Activated B cell treated with CpG ODN at 0.5 μM for 24 hours (primary cell): ENCODE measurements around the gene HMCN1. TPM values are rescaled to one million over a fixed set of nuclear protein-coding genes. Genes with fewer than 3 reads are reported as not detected.

Source experiments
- ATAC-seq: fragments of 200-7000 bp; cut with Tn5 transposase; one replicate; pipeline ENCODE4 v1.10.0; 2021; ENCODE audit warnings: low read depth, mild to moderate bottlenecking, moderate library complexity
- CTCF ChIA-PET: fragments of 350-600 bp; sonication (Branson Sonifier 250); formaldehyde crosslinking; loops from one replicate; lab custom pipeline; 2021; ENCODE audit warnings: antibody characterized with exemption; lab: Charles Lee
- POLR2A ChIA-PET: fragments of 350-600 bp; sonication (Branson Sonifier 250); formaldehyde crosslinking; loops from one replicate; lab custom pipeline; 2021; ENCODE audit warnings: antibody characterized with exemption; lab: Charles Lee
- DNase-seq: peaks from one replicate; pipeline ENCODE4 v3.0.0; 2022
- H3K27ac Mint-ChIP-seq: one replicate; pipeline ENCODE4 v1.8.0; 2020; ENCODE audit warnings: mixed read lengths
- H3K27me3 Mint-ChIP-seq: one replicate; pipeline ENCODE4 v1.8.0; 2021; ENCODE audit warnings: mixed read lengths
- H3K36me3 Mint-ChIP-seq: one replicate; pipeline ENCODE4 v1.8.0; 2021; ENCODE audit warnings: low read depth, mixed read lengths
- H3K4me1 Mint-ChIP-seq: one replicate; pipeline ENCODE4 v1.8.0; 2021; ENCODE audit warnings: mixed read lengths
- H3K4me3 Mint-ChIP-seq: one replicate; pipeline ENCODE4 v1.8.0; 2020; ENCODE audit warnings: mild to moderate bottlenecking, mixed read lengths
- H3K9me3 Mint-ChIP-seq: one replicate; pipeline ENCODE4 v1.8.0; 2020; ENCODE audit warnings: mixed read lengths
- CTCF ChIP-seq: fragments of 200-600 bp; IDR thresholded peaks from one replicate; pipeline ENCODE4 v1.8.0; 2022; ENCODE audit warnings: antibody characterized with exemption, mild to moderate bottlenecking
- intact Hi-C: fragments of 100-400 bp; cut with micrococcal nuclease; formaldehyde crosslinking; loops from one replicate; pipeline ENCODE4 v1.15.1; 2024
- total RNA-seq: library from RNA; stranded (reverse); gene quantifications from 2 replicates; pipeline ENCODE4 v1.2.3, GENCODE V29; 2022

HMCN1 gene
- total RNA-seq, 1 donor from 2014 or later = 0.27 TPM

DNA sequence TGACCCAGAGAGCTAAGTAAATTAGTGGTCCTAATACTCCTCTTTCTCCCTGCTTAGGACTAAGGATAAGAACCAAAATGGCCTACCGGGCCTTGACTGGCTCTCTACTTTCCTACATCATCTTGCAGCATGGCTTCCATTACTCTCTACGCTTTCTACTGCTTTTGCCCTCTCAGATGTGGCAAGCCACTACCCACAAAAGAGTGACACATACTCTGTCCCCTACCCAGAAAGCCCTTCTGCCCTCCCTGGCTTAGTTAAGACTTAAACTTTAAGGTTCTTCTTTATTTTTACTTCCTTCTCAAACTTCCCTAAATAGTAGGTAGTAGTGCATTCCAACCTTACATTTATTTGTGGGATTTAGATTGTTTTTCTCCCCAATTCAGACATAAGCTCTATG is 412.8 kb downstream of the HMCN1 start:
- intact Hi-C loops = no loop called here
- Mint-ChIP-seq H3K36me3 (no peaks in the 10 kb centered on the region), H3K27ac (no peak overlapping the region), H3K9me3 (peaks cover 3% of the 10 kb centered on the region), H3K27me3 (no peaks in the 10 kb centered on the region), H3K4me3 (no peak overlapping the region), H3K4me1 (no peaks in the 10 kb centered on the region)
- ATAC-seq = no peak
- CTCF ChIA-PET = no interaction called here
- DNase-seq = no peak
- no peak for TF ChIP-seq CTCF
- POLR2A ChIA-PET = no interaction called here

- Mint-ChIP-seq H3K27ac (no peak overlapping the region), H3K4me1 (no peaks in the 10 kb centered on the region), H3K36me3 (no peaks in the 10 kb centered on the region), H3K4me3 (no peak overlapping the region), H3K27me3 (no peaks in the 10 kb centered on the region), H3K9me3 (no peaks in the 10 kb centered on the region)
- TF ChIP-seq CTCF = no peak
- ChIA-PET POLR2A (no interaction called here), CTCF (no interaction called here)
- intact Hi-C loops = no loop called here
- DNase-seq = no peak
- ATAC-seq = no peak
Measured at GRCh38 chr1:186149591-186149990, 415.4 kb downstream of the HMCN1 start.

- H3K9me3 Mint-ChIP-seq = no peaks in the 10 kb centered on the region
- ATAC-seq (no peak), DNase-seq (no peak)
- H3K27ac Mint-ChIP-seq = no peak overlapping the region
- intact Hi-C loops = no loop called here
- no peaks in the 10 kb centered on the region for H3K4me1 Mint-ChIP-seq
- CTCF ChIA-PET = no interaction called here
- TF ChIP-seq CTCF = no peak
- H3K4me3 Mint-ChIP-seq = no peak overlapping the region
- H3K27me3 Mint-ChIP-seq = no peaks in the 10 kb centered on the region
- POLR2A ChIA-PET = no interaction called here
- H3K36me3 Mint-ChIP-seq = no peaks in the 10 kb centered on the region
Measured at GRCh38 chr1:186152227-186152619, 418.0 kb downstream of the HMCN1 start.

- DNase-seq (no peak), ATAC-seq (no peak)
- intact Hi-C loops = no loop called here
- ChIA-PET CTCF (no interaction called here), POLR2A (no interaction called here)
- H3K4me1 Mint-ChIP-seq = no peaks in the 10 kb centered on the region
- H3K9me3 Mint-ChIP-seq = no peaks in the 10 kb centered on the region
- no peak overlapping the region for H3K27ac Mint-ChIP-seq
- TF ChIP-seq CTCF = no peak
- H3K36me3 Mint-ChIP-seq = no peaks in the 10 kb centered on the region
- H3K4me3 Mint-ChIP-seq = no peak overlapping the region
- no peaks in the 10 kb centered on the region for H3K27me3 Mint-ChIP-seq
Measured at GRCh38 chr1:186152620-186153239, 418.5 kb downstream of the HMCN1 start.

GRCh38 chr1:186154651-186155050 is 420.5 kb downstream of the HMCN1 start:
- DNase-seq (no peak), ATAC-seq (no peak)
- Mint-ChIP-seq H3K27me3 (no peaks in the 10 kb centered on the region), H3K4me3 (no peak overlapping the region), H3K27ac (no peak overlapping the region), H3K4me1 (no peaks in the 10 kb centered on the region), H3K9me3 (no peaks in the 10 kb centered on the region), H3K36me3 (no peaks in the 10 kb centered on the region)
- CTCF ChIA-PET = no interaction called here
- intact Hi-C loops = no loop called here
- TF ChIP-seq CTCF = no peak
- POLR2A ChIA-PET = no interaction called here
